Heart left ventricle (tissue), 16 donors: ENCODE results near the gene EDDM3A. TPM values are rescaled to one million over a fixed set of nuclear protein-coding genes. Genes with fewer than 3 reads are reported as not detected.
A peak's percentile ranks its signal among the peaks of the same experiment; 100 is the strongest.

Source experiments
- ATAC-seq, 4 donors: fragments of 200-7000 bp; cut with Tn5 transposase; one replicate each; pipeline ENCODE4 v1.9.1; 2020 to 2022; ENCODE audit warnings: moderate library complexity in 4 of 4, mild to moderate bottlenecking in 3 of 4, moderate number of reproducible peaks in 1 of 4
- DNase-seq, 5 donors: peaks; one replicate each; pipeline ENCODE4 v3.0.0-alpha.2; 2020
- H3K27ac ChIP-seq, 12 donors: fragments of 200-600 bp; sonication (generic) in 4 of 12; one replicate each; pipeline versions ENCODE4 v1.5.0 to v1.8.0; 2016 to 2022; ENCODE audit warnings: mild to moderate bottlenecking in 2 of 12
- H3K27me3 ChIP-seq, 9 donors: fragments of 200-600 bp; sonication (generic) in 2 of 9; one replicate each; pipeline versions ENCODE4 v1.5.1 to v1.8.0; 2016 to 2022; ENCODE audit warnings: mild to moderate bottlenecking in 3 of 9
- H3K36me3 ChIP-seq, 9 donors: fragments of 200-600 bp; sonication (generic) in 2 of 9; one replicate each; pipeline versions ENCODE4 v1.5.0 to v1.8.0; 2018 to 2022; ENCODE audit warnings: mild to moderate bottlenecking in 2 of 9
- H3K4me1 ChIP-seq, 12 donors: fragments of 200-600 bp; sonication (generic) in 4 of 12; one replicate each; pipeline versions ENCODE4 v1.5.0 to v1.8.0; 2016 to 2022; ENCODE audit warnings: mild to moderate bottlenecking in 3 of 12
- H3K4me3 ChIP-seq, 12 donors: fragments of 200-600 bp; sonication (generic) in 4 of 12; one replicate each; pipeline versions ENCODE4 v1.5.0 to v1.8.0; 2017 to 2022; ENCODE audit warnings: mild to moderate bottlenecking in 9 of 12, moderate library complexity in 4 of 12
- H3K9me3 ChIP-seq, 12 donors: fragments of 200-600 bp; sonication (generic) in 4 of 12; one replicate each; pipeline versions ENCODE4 v1.5.0 to v1.8.0; 2016 to 2022; ENCODE audit warnings: mild to moderate bottlenecking in 1 of 12
- CTCF ChIP-seq, 12 donors: fragments of 200-600 bp; sonication (generic) in 4 of 12; IDR thresholded peaks; one replicate each; pipeline versions ENCODE4 v1.5.0 to v1.8.0; 2018 to 2022; ENCODE audit warnings: antibody characterized with exemption in 12 of 12, mild to moderate bottlenecking in 5 of 12
- POLR2A ChIP-seq, 2 donors: fragments of 450-650 bp; IDR thresholded peaks; one replicate each; pipeline ENCODE4 v1.6.1; 2017; ENCODE audit warnings: antibody characterized with exemption in 2 of 2, mild to moderate bottlenecking in 2 of 2, moderate library complexity in 2 of 2
- WGBS, 4 donors: extraction: QIAGEN DNeasy Blood & Tissue Kit in 2 of 4; methylation state at CpG; one replicate each; pipeline versions ENCODE4 v1.1.5 to v1.1.7; 2013 to 2018; 5-methylcytosine and 5-hydroxymethylcytosine counted together
- intact Hi-C, 10 donors: fragments of 100-400 bp; cut with DNase I; formaldehyde crosslinking; loops; one replicate each; pipeline versions ENCODE4 v1.11.1 to v1.14.2; 2022
- polyA plus RNA-seq, 2 donors: library from polyadenylated mRNA; stranded (reverse); fragments of 200-250 nt; gene quantifications; one replicate each; pipeline ENCODE4 v1.2.3, GENCODE V29; 2013
- total RNA-seq, 9 donors: library from RNA; depleted of rRNA in 2 of 9; stranded (reverse); fragments of >200 nt in 2 of 9; fragmentation: NEBNext Ultra II Directional in 3 of 9; extraction: Animal tissue kit (Norgen Biotek cat#: 25700) in 3 of 9; gene quantifications; one replicate each; pipeline versions ENCODE4 v1.1.0 to v1.2.4, GENCODE V29; 2016 to 2023
- donor health status: ischemic (EF 13 %, LVEDD 7.1; RV severe dilation, severe dysfunction).
- donor health status: healthy with polysubstance abuse.
- donor health status: DM: no; HTN: yes; CAD: no.
- donor health status: DM: no; HTN: no; CAD: no.
- donor health status: ischemic (EF 25% LVEDD 6.9; RV normal size, moderate dysfunction).
- donor health status: ischemic (EF 25% LVEDD 5.7; RV mildly dilated, moderate dysfunction).
- donor health status: healthy.
- donor health status: DM: yes; HTN: yes; CAD: no.
- donor health status: ischemic (EF 35%, LVEDD 5.7; RV mildly dilated, moderate dysfunction).
- donor health status: nonischemic (EF 11% LVEDD 7.7; RV severe dilation, severe dysfunction).
- donor health status: DM: yes; HTN: yes; CAD: no.
- donor health status: PGD.
- donor health status: ischemic (EF 29% LVEDD 5.4; RV normal size, mild dysfunction).
- donor health status: nonischemic (EF 23%, LVEDD 6.1; RV moderate dilation, normal function).

EDDM3A gene
- total and polyA plus RNA-seq, 11 donors, result not detected

- no peaks in the 10 kb centered on the region for H3K27me3 ChIP-seq
- intact Hi-C loops, result loop anchor here in 2 of 10 donors (10.0 kb wide), 2 partner anchors 85 to 105 kb away; no protein-coding TSS in a partner anchor
- no peak for ATAC-seq
- DNase-seq, result no peak
- H3K4me3 ChIP-seq, result no peak overlapping the region
- peaks cover 0 to 26% (median 4%) of the 10 kb centered on the region in 12 donors for H3K9me3 ChIP-seq
- TF ChIP-seq POLR2A (IDR thresholded peaks at IDR 0.05) (no peak), CTCF (IDR thresholded peaks at IDR 0.05) (no peak)
- WGBS, 4 donors, result 86 to 94% (median 91%) methylated on average over 1 of the region's 1 CpG
- peaks cover 0 to 7% (median 0%) of the 10 kb centered on the region in 12 donors for H3K4me1 ChIP-seq
- no peaks in the 10 kb centered on the region for H3K36me3 ChIP-seq
- H3K27ac ChIP-seq, result no peak overlapping the region
Measured at GRCh38 chr14:20750194-20750593, 4.5 kb downstream of the EDDM3A start.

GRCh38 chr14:20751963-20752562 is 6.4 kb downstream of the EDDM3A start:
- Histone ChIP-seq H3K36me3 (no peaks in the 10 kb centered on the region), H3K4me1 (peaks cover 0 to 7% (median 0%) of the 10 kb centered on the region in 12 donors), H3K9me3 (peaks cover 0 to 26% (median 4%) of the 10 kb centered on the region in 12 donors), H3K27ac (no peak overlapping the region), H3K27me3 (no peaks in the 10 kb centered on the region), H3K4me3 (no peak overlapping the region)
- TF ChIP-seq POLR2A (IDR thresholded peaks at IDR 0.05), result no peak
- no peak for TF ChIP-seq CTCF (IDR thresholded peaks at IDR 0.05)
- intact Hi-C loops, result loop anchor here in 2 of 10 donors (10.0 kb wide), 2 partner anchors 83 to 103 kb away; no protein-coding TSS in a partner anchor
- 84 to 98% (median 90%) methylated on average over 5 of the region's 5 CpGs for WGBS, 4 donors
- no peak for DNase-seq
- no peak for ATAC-seq

GRCh38 chr14:20754308-20754707 is 8.6 kb downstream of the EDDM3A start:
- Histone ChIP-seq H3K27ac (no peak overlapping the region), H3K4me3 (no peak overlapping the region), H3K27me3 (no peaks in the 10 kb centered on the region), H3K36me3 (no peaks in the 10 kb centered on the region), H3K4me1 (peaks cover 0 to 7% (median 0%) of the 10 kb centered on the region in 12 donors), H3K9me3 (peaks cover 0 to 26% (median 4%) of the 10 kb centered on the region in 12 donors)
- 60 to 69% (median 67%) methylated on average over 2 of the region's 2 CpGs for WGBS, 4 donors
- ATAC-seq, result peak in 3 of 4 donors; percentile 63 to 77 (median 65)
- DNase-seq, result no peak
- TF ChIP-seq CTCF (IDR thresholded peaks at IDR 0.05), result no peak
- TF ChIP-seq POLR2A (IDR thresholded peaks at IDR 0.05), result no peak
- intact Hi-C loops, result loop anchor here in 2 of 10 donors (10.0 kb wide), 2 partner anchors 80 to 100 kb away; no protein-coding TSS in a partner anchor

GRCh38 chr14:20755037-20755436 is 9.3 kb downstream of the EDDM3A start:
- H3K36me3 ChIP-seq, result no peaks in the 10 kb centered on the region
- DNase-seq, result no peak
- no peaks in the 10 kb centered on the region for H3K27me3 ChIP-seq
- ATAC-seq, result no peak
- 65 to 83% (median 78%) methylated on average over 6 of the region's 6 CpGs for WGBS, 4 donors
- peaks cover 0 to 26% (median 4%) of the 10 kb centered on the region in 12 donors for H3K9me3 ChIP-seq
- no peak for TF ChIP-seq CTCF (IDR thresholded peaks at IDR 0.05)
- TF ChIP-seq POLR2A (IDR thresholded peaks at IDR 0.05), result no peak
- peaks cover 0 to 7% (median 0%) of the 10 kb centered on the region in 12 donors for H3K4me1 ChIP-seq
- H3K4me3 ChIP-seq, result no peak overlapping the region
- intact Hi-C loops, result loop anchor here in 8 of 10 donors (5.0 to 10.0 kb wide), 7 partner anchors 47 to 102 kb away; partner anchors contain the start of gene RNASE1 (in 1 of the 8)
- no peak overlapping the region for H3K27ac ChIP-seq
